ENCODE results near the gene NPRL2.

GRCh38 chr3:50334339-50335075 lies 16.1 kb downstream of the NPRL2 start:
- no peak for TF ChIP-seq CTCF (IDR thresholded peaks at IDR 0.05; ENCODE audit: low read length)
- no peak for TF ChIP-seq EZH2 (IDR thresholded peaks at IDR 0.05; ENCODE audit: borderline replicate concordance, low read length)

All from OCI-LY1 (cell line).